Raji (cell line): ENCODE results near the gene OPN1SW.
A peak's percentile ranks its signal among the peaks of the same experiment; 100 is the strongest.

Source experiments
- POLR2A ChIP-seq: IDR thresholded peaks from 2 replicates; pipeline ENCODE4 v1.6.1; 2011; ENCODE audit warnings: low read depth, low read length, control low read depth; ENCODE audit not compliant: insufficient read depth

The OPN1SW gene

DNA sequence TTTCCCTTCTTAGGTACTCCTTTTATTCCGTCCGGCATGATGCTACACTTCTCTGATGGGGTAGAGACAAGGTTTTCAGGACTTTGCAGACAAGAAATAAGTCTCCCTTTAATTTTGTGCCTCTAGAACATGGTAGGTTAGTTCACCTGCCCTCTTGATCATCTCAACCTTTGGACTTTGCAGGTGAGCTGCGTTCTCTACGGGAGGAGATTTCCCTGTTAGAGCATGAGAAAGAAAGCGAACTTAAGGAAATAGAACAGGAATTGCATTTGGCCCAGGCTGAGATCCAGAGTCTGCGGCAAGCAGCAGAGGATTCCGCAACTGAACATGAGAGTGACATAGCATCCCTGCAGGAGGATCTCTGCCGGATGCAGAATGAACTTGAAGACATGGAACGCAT is 25.4 kb upstream of the OPN1SW start:
- no peak for TF ChIP-seq POLR2A

DNA sequence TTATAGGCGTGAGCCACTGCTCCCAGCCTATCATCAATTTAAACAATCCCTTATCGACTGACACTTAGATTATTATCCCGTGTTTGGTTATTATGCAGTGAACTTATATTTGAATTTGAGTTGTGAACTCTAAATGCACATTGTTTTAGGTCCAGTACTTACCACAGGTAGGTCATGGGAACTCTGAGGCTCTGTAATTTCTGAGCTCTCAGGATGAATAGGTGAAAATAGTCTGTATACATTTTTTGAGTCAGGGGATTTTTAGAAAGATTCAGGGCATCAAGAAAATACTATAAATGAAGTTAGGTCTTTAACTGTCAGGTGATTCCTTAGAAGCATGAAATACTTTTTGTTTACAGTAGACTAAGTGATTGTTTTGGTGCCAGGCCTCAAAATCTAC is 25.0 kb upstream of the OPN1SW start:
- TF ChIP-seq POLR2A: no peak

DNA sequence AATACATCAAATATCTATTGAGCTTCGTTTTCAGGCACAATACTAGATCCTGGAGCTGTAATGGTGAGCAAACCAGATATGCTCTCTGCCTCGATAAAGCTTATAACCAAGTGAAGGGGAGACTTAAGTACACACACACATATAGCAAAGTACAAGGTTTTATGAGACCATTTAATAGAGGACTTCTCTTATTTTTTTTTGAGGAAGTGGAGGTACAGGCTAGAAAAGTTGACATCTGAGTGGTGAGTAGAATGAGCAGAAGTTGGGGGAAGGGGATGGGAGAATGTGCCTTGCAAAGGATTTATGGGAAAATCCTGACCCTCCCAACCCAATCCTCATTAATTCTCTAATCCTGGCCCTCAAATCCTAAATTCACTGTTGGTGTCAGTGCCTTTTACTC is 23.9 kb upstream of the OPN1SW start:
- no peak for TF ChIP-seq POLR2A

DNA sequence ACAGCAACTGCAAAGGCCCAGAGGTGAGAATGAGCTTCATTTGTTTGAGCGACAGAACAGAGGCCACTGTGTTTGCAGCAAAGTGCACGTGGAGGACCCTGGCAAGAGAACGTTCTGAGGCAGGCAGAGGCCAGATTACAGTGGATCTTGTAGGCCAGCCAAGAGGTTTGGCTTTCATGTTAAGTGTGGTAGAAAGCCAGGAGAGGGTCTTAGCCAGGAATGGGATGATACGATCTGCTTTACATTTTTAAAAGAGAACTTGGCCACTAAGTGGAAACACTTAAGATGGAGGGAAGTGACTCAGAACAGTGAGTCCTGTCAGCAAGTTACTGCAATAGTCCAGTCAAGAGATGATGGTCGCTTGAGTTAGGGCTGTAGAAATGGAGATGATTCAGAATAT is 20.7 kb upstream of the OPN1SW start:
- no peak for TF ChIP-seq POLR2A

DNA sequence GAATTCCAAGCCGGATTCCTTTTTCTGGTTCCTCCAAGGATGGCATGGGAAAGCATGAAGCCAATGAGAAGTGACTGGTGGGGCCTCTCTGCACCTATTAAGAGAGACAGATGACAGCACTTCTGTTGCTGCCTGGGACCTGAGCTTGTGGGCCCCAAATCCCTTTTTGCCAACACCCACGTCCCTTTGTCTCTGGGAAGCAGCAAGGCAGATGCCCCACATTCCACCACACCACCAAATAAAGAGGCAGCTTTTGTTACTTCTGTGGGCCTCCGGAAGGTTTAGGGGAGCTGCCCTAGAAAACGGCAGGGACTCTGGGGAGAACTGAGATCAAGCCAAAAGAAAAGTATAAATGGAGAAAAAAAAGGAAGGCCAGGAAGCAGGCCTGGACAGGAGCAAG is 19.5 kb upstream of the OPN1SW start:
- no peak for TF ChIP-seq POLR2A

DNA sequence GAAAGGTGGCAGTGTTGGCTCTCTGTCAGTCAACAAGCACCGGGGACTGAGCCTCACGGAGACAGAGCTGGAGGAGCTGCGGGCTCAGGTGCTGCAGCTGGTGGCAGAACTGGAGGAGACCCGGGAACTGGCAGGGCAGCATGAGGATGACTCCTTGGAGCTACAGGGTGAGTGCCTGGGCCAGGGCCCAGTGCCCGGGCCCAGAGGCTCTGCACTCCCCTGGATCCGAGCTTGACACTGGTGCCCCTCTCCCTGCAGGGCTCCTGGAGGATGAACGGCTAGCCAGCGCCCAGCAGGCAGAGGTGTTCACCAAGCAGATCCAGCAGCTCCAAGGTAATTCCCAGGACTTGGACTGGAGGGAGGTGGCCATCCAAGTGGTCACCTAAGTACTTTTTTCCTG is 18.8 kb upstream of the OPN1SW start:
- TF ChIP-seq POLR2A: no peak

DNA sequence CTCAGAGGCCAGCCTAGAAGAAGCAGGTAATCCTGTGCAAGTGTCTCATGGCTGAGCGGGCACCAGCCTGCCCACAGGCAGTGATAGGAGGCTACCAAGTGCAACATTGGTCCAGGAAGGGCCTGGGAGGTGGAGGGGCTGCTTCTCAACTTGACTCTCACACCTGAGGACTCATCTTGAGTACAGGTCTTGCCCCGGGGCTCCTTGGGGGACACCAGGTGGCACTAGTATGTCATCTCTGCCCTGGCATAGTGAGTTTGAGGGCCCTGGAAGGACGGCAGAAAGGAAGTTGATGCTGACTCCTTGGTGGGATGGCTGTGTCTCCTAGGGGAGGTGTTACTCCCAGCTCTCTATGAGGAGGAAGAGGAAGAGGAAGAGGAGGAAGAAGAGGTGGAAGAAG is 18.4 kb upstream of the OPN1SW start:
- no peak for TF ChIP-seq POLR2A

DNA sequence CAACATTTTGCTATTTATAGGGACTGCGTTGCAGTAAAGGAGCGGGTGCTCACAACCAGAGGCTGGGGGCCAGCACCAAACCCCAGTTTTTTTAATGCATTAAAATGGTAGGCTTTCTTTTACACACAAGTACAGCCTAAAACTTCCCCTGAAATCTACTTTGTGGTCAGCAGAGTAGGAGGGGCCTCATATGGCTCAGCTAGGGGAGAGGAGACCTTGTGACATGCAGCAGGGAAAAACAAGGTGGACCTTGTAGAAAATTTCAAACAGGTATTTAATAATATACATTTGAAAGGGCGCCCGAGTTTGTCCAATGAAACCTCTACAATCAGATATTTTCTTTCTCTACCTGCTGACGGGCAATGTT is 17.6 kb upstream of the OPN1SW start:
- no peak for TF ChIP-seq POLR2A

DNA sequence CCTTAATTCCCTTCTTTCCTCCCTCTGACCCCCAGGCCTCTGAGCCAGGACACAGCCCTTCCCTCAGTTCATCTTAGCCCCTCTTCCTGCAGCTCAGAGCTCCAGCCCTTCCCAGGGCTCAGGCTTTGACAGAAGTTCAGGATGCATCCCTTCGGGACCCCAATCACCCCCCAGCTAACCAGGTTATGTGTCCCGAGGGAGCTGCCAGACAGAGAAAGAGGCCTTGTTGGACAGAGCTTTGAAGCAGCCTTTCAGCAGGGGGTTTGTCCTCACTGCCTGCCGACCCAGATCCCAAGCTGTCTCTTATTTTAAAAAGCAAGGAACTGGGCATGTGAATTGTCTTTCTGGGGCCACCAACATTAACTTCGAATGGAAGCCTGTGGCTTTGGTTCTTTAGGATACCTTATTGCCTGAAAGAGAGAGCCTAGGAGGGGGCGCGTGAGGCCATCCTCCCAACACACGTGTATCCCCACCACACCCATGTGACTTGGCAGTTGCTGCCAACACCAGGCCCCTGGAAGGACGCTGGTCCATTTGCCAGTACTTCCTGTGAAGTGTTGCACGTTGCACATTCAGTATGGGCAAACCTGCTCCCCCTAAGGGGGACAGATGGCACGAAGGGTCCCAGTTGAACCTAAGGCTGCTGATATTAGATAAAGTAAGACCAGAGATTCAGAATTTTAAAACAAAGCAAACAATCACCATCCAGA is 17.0 kb upstream of the OPN1SW start:
- no peak for TF ChIP-seq POLR2A

DNA sequence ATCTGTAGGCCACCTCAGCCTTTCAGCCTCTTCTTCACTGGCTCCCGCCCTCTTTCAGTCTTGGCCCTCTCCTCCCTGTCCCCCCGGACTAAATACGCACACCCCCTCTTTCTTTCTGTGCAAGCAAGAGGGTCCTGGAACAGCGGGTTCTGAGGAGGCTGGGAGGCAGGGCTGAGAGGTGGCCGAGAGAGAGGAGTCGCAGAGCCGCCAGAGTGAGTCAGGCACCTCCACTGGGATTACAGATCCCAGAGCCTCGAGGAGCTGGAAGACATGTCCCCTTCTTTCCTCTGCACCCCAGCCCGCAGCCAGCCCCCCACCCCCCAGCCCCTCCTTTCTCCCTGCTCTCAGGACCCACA is 16.4 kb upstream of the OPN1SW start:
- no peak for TF ChIP-seq POLR2A

DNA sequence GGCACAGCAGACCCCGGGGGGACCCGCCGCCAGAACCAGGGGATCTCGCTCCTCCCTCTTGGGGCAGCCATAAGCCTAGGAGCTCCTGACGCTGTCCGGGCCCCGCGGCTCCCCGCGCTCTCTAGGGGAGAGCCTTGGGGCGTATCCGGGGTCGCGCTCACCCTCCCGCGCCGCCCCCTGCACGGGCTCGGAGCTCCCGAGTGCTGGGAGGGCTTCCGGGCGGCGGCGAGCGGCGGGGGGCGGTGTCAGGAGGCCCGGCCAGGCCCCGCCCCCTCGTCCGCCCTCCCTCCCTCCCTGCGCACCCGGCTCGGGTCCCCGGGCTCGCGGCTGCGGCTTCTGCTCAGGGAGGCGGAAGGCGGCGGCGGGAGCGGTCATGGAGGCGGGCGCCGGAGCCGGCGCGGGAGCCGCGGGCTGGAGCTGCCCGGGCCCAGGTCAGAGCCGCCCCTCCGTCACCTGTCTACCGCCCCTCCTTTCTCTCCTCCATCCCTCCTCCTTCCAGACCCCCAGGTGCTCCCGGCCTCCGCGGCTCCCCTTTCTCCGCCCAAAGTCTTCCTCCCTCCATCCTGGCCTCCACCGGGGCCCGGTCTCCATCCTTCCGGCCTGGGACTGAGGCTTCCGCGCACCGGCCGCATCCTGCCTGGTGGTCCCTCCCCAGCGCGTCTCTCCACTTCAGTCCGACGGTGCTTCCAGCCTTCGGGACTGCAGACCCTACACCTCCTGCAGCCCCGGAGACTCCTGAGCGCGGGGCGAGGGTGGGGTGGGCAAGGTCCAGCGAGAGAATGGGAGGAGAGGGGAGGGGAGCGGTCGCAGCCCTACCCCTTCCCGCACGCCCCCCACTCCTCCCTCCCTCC is 15.8 kb upstream of the OPN1SW start, which contains the start of gene CCDC136:
Gene CCDC136 (plus strand): TSS at position 848 of the 851 bp plus-strand sequence. CDS start 444 bp downstream, outside the sequence.
- peak; percentile 67 for TF ChIP-seq POLR2A

DNA sequence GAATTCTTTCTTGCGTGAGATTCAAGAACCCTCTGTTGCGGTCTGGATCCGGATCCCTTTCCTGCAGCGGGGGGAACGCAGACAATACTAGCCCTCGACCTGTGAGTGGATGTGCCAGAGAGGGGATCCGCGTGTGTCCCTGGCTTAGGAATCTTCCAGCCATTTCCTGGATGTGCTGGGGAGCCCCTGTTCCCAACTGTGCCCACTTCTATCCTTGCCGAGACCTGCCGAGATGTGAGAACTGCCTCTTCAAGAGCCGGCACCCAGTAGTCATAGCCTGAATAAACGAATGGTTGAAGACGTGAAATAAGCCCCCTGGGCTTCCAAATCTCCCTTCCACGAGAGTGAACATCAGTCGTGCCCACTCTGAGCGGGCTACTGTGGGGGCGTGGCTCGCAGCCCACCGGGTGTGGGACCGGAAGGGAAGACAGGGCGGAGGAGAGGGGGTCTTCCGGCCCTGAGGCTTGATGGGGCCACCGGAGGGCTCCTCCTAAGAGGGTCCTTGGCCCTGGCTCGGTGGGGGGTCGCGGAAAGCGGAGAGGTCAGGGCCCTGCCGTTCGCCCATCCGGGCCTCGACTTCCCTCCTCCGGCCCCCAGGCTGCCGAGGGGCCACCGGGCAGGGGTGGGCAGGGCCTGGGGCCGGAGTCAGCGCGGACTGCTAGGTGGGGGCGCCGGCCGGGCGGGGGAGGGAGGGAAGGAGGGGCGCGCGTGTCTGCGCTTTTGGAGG is 14.9 kb upstream of the OPN1SW start:
- no peak for TF ChIP-seq POLR2A

DNA sequence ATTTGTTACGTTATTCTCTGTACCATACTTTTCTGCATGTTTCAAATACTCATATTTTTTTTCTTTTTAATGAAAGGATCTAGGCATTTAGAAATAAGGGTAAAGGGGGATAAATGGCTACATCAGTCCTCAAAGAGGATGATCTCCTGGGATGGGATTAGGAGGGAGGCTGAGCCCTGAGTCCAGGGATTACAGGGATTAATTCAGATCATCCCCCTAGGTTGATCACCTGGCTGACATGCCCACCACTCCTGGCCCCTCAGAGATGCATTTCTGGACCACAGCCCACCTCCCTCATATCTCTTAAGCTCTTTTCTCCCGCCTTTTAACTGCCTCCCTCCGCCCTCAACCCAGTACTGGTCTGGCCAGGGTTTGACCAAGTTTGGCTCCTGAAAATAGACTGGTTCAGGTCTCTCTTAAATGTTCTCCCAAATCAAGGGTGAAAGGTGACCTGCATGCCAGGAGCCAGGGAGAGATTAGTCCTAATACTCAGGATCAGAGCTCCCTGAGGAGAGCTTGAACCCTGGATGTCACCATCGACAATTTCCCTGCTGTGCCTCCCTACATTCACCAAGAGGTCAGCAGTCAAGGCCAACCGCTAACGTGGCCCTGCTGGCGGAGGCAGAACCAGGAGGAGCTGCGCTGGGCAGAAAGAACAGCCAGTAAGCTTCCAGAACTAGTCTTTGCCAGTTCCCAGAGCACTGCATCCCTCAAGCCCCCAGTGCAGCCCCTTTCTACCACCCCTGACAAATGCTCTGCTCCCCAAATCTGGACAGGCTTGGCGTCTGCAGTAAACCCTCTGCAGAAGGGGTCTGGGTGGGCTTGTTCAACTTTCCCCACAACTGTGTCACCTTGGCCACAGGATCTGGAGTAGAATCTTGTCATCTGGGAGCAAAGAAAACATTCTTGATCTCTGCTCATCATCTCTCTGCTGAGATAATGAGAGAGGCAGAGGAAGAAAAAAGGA is 13.1 kb upstream of the OPN1SW start:
- TF ChIP-seq POLR2A: no peak

DNA sequence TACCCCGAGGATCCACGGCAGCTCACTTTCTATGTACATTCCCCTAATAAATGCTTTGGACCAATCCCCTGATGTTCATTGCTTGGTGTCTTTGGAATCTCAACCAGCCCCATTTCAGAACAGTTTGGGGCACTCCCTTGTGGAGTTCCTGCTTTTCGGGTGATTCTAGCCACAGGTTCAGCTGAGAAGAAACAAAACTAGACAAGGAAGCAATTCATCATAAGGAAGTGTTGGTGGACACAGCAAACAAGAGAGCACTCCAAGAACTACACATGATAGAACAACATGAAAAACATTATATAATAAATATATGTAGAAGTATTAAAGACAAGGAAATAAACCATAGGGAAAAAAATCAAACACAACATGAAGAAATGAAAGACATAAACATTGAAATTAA is 10.1 kb upstream of the OPN1SW start:
- no peak for TF ChIP-seq POLR2A
